ENCODE results near the gene ARTN.

ARTN gene

GRCh38 chr1:43971336-43971980 is 37.9 kb downstream of the ARTN start:
- no peak for DNase-seq (ENCODE audit: low read depth)

GRCh38 chr1:43973981-43974442 is 40.4 kb downstream of the ARTN start:
- DNase-seq (ENCODE audit: low read depth): no peak

GRCh38 chr1:43974443-43975248 is 41.0 kb downstream of the ARTN start, which contains the start of gene ATP6V0B:
TSS of gene ATP6V0B (plus strand) at chr1:43974960. CDS start at chr1:43975041, 81 bp downstream.
- DNase-seq (ENCODE audit: low read depth): peak; percentile 89

- DNase-seq (ENCODE audit: low read depth): peak; percentile 10
Measured at GRCh38 chr1:43975249-43975961, 41.8 kb downstream of the ARTN start.

- no peak for DNase-seq (ENCODE audit: low read depth)
Measured at GRCh38 chr1:43976045-43976444, 42.4 kb downstream of the ARTN start.

GRCh38 chr1:43976890-43977289 is 43.3 kb downstream of the ARTN start:
- DNase-seq (ENCODE audit: low read depth): no peak

GRCh38 chr1:43977376-43978263 is 44.0 kb downstream of the ARTN start:
- no peak for DNase-seq (ENCODE audit: low read depth)

- no peak for DNase-seq (ENCODE audit: low read depth)
Measured at GRCh38 chr1:43978264-43978550, 44.6 kb downstream of the ARTN start.

GRCh38 chr1:43978551-43979260 is 45.1 kb downstream of the ARTN start, which contains the start of gene B4GALT2:
TSS of gene B4GALT2 (plus strand) at chr1:43979210. CDS start at chr1:43981161, 1,951 bp downstream.
- DNase-seq (ENCODE audit: low read depth): peak; percentile 21

- no peak for DNase-seq (ENCODE audit: low read depth)
Measured at GRCh38 chr1:43979261-43979527, 45.6 kb downstream of the ARTN start.

GRCh38 chr1:43979528-43980254 is 46.1 kb downstream of the ARTN start:
- peak; percentile 11 for DNase-seq (ENCODE audit: low read depth)

- no peak for DNase-seq (ENCODE audit: low read depth)
Measured at GRCh38 chr1:43980255-43981134, 46.9 kb downstream of the ARTN start.

GRCh38 chr1:43981135-43981491 is 47.5 kb downstream of the ARTN start:
- no peak for DNase-seq (ENCODE audit: low read depth)

- DNase-seq (ENCODE audit: low read depth): no peak
Measured at GRCh38 chr1:43981636-43982035, 48.0 kb downstream of the ARTN start.

- no peak for DNase-seq (ENCODE audit: low read depth)
Measured at GRCh38 chr1:43982241-43982640, 48.6 kb downstream of the ARTN start.

- no peak for DNase-seq (ENCODE audit: low read depth)
Measured at GRCh38 chr1:43982808-43983207, 49.2 kb downstream of the ARTN start.

- DNase-seq (ENCODE audit: low read depth): no peak
Measured at GRCh38 chr1:43983253-43983899, 49.8 kb downstream of the ARTN start.

- DNase-seq (ENCODE audit: low read depth): no peak
Measured at GRCh38 chr1:43984855-43985254, 51.3 kb downstream of the ARTN start.

GRCh38 chr1:43985984-43986595 is 52.5 kb downstream of the ARTN start:
- DNase-seq (ENCODE audit: low read depth): no peak

Data from stimulated activated CD8-positive, alpha-beta memory T cell treated with anti-CD3 and anti-CD28 coated beads, Interleukin-12 subunit alpha, Interleukin-12 subunit beta, amount 100 ng/mL, for 4 hours (primary cell).